Purkinje cell (primary cell): ENCODE data around the gene DAGLA. TPM values are rescaled to one million over a fixed set of nuclear protein-coding genes. Genes with fewer than 3 reads are reported as not detected.

Source experiments
- polyA plus RNA-seq: library from polyadenylated mRNA; unstranded; fragments of >200 nt; fragmentation: Nextera tagmentation; gene quantifications from 2 replicates; pipeline ENCODE4 v1.2.1, GENCODE V29; 2014

DAGLA gene
- polyA plus RNA-seq = 3.7 and 5.1 TPM in 2 replicates

DNA sequence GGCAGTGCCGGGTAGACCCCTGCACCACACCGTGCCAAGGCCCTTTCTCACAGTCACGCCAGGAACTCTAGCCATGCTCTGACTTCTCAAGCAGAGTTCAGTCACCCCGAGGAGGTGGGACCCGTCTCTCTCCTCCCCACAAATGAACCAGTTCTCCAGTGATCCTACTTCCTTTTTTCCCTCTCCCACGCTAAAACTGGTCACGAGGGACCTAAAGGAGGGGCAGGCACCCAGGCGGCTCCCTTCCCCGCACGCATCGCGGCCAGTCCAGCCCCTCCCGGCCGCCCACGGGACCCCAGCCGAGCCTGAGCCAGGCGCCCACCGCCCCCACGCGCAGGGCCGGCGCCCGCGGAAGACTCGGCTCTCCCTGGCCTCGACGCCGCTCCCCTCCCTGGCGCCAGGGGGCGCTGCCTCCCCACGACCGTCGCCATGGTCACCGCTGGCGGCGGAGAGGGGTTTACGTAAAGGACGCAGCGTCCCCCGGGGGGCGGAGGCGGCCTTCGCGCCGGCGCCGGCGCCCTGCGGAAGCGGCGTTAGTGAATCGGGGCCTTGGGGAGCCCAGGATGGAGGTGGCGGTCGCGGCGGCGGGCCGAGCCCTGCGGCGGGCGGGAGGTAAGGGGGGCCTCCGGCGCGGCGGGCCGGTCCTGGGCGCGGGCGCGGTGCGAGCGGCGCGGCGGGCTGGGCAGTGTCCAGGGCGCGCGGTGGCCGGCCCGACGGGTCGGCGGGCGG, at the start of gene DAGLA:
Gene DAGLA, plus strand, starts transcription at position 499 of the 729 bp plus-strand sequence. CDS start 39,765 bp downstream, outside the sequence.

DNA sequence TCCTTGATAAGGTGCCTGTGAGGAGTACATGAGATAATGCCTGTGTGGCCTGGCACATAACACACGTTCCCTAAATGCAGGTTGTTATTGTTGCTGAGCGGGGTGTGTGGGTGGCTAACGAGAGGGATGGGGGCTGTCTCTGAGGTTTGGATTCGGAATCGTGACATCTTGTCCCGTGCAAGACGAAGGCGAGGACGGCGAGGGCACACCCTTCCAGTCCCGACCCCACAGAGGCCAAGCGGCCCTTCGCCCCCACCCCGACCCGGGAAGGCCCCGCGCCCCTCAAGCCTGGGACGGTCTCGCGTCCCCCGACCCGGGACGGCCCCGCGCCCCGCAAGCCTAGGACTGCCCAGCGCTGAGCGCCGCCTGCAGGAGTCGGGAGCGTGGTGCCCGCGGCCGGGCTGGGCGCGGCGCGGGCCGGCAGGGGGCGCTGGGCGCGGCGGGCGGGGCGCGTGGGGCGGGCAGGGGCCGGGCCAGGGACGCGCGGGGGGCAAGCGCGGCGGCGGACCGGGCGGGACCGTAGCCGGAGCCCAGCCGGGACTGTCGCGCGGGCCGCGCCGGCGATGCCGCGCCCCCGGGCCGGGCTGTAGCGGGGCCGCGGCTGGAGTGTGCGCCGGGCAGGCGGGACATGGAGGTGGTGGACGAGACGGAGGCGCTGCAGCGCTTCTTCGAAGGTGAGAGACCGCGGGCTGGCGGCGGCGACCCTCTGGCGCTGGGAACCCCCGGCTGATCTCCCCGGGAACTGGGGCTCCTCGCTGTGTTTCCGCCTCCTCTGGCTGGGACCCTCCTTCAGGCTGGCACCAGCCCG, 72.1 kb downstream of the DAGLA start, which contains the start of gene MYRF:
Gene MYRF, plus strand, starts transcription at position 520 of the 808 bp plus-strand sequence. Its CDS starts 109 bp downstream, at position 629.

DNA sequence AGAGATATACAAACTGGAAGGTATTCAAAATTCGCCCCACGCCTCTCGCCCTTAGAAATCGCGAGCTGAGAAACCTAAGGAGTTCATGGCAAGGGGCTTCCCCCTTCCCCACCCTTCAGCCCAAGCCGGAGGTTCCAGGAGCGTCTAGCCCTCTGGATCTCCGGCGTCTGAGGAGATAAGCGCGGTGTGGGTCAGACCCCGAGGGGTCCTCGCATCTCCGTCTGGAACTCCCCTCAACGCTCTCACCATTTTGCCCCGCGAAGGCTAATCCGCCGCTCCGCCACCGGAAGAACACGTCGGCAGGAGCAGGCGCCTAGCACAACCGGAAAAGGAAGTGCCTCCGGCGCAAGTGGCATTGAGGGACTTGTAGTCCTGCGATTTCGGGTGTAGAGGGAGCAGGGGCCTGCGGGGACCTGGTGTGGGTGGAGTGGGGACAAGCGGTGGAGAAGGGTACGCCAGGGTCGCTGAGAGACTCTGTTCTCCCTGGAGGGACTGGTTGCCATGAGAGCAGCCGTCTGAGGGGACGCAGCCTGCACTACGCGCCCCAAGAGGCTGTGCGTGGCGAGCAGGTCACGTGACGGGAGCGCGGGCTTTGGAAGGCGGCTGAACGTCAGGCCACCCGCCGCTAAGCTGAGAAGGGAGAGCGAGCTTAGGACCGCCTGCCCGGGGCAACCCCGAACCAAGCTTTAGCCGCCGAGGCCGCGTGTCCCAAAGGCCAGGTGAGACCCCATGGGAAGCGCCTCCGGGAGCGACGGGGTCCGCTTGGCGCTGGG, 112.3 kb downstream of the DAGLA start, which contains the start of the genes FEN1 and TMEM258:
Gene FEN1, plus strand, starts transcription at position 602 of the 773 bp plus-strand sequence. CDS start 2,451 bp downstream, outside the sequence.
Gene TMEM258, minus strand, starts transcription at position 290 of the 773 bp plus-strand sequence. Its CDS starts 41 bp downstream, at position 249.

Other genes with a start within 250 kb of the DAGLA start
- gene LRRC10B, start 171.6 kb upstream of the DAGLA start, polyA plus RNA-seq = not detected in 2 replicates
- gene SYT7, start 99.3 kb upstream of the DAGLA start, polyA plus RNA-seq = 18.3 and 23.6 TPM in 2 replicates
- gene MYRF, start 72.2 kb downstream of the DAGLA start, polyA plus RNA-seq = 0.06 TPM in 1 of 2 replicates, not detected in the other
- gene TMEM258, start 112.2 kb downstream of the DAGLA start, polyA plus RNA-seq = 402 and 501 TPM in 2 replicates
- 12.6 and 17.0 TPM in 2 replicates for gene FEN1, start 112.5 kb downstream of the DAGLA start, polyA plus RNA-seq
- 25.7 and 34.0 TPM in 2 replicates for gene FADS1, start 136.6 kb downstream of the DAGLA start, polyA plus RNA-seq
- 7.3 and 9.6 TPM in 2 replicates for gene FADS2, start 147.9 kb downstream of the DAGLA start, polyA plus RNA-seq
- gene FADS3, start 211.2 kb downstream of the DAGLA start, polyA plus RNA-seq = 0.51 TPM in 1 of 2 replicates, not detected in the other
- gene RAB3IL1, start 237.2 kb downstream of the DAGLA start, polyA plus RNA-seq = 0.14 and 0.15 TPM in 2 replicates